ENCODE data around the gene ARGLU1.

ARGLU1 gene

DNA sequence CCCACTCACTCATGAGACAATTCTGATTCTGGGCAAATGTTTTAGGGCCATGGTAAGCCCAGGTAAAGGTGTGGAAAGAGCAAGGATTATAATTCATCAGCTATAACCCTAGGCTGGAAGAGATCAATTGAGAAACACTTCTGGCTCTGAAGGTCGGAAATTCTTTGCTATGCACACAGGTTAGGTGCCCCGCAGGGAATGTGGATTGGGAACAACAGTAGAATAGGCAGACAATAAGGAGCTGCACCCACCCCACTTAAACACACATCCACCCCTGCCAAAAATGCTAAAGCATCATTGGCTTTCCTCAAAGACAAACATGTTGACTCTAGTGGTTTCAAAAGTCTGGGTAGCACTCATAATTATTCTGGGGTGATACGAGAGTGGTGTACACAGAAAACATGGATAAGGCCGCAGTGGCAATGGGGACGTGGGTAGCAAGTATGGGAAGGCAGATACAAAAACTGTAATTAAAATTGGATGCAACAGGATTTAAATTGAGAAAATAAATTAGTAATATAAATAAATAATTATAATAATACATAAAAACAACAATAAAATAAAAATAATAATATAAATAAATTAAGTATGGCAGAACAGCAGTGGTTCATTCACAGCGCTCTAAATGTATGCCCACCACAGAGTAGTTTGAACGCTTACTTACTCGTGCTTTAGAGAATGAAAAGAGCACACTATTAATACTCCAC lies 41.0 kb downstream of the ARGLU1 start:
- TF ChIP-seq, protein P1, sequence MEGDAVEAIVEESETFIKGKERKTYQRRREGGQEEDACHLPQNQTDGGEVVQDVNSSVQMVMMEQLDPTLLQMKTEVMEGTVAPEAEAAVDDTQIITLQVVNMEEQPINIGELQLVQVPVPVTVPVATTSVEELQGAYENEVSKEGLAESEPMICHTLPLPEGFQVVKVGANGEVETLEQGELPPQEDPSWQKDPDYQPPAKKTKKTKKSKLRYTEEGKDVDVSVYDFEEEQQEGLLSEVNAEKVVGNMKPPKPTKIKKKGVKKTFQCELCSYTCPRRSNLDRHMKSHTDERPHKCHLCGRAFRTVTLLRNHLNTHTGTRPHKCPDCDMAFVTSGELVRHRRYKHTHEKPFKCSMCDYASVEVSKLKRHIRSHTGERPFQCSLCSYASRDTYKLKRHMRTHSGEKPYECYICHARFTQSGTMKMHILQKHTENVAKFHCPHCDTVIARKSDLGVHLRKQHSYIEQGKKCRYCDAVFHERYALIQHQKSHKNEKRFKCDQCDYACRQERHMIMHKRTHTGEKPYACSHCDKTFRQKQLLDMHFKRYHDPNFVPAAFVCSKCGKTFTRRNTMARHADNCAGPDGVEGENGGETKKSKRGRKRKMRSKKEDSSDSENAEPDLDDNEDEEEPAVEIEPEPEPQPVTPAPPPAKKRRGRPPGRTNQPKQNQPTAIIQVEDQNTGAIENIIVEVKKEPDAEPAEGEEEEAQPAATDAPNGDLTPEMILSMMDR (IDR thresholded peaks at IDR 0.05; ENCODE audit: low read depth, low read length, missing control alignments) = no peak
- no peak for DNase-seq (ENCODE audit: low read depth)
- H3K4me3 ChIP-seq (ENCODE audit: low read depth, low read length) = no peak overlapping the region

DNA sequence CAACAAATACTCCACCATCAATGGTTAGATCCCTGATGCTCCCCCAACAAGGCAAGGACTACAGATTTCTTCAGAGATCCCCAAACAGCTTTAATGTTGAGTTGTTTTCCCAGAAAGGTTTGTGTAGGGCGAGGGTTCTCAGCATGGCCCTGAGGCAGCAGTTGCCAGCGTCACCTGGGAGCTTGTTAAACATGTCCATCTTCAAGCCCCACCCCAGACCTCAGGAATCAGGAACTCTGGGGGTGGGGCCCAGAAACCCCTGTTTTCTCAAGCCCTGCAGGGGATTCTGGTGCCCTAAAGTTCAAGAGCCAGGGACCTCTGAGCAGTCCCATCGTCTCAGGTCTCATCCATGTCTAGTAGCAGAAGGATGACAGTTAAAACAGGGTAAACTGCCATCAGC lies 42.1 kb downstream of the ARGLU1 start:
- H3K4me3 ChIP-seq (ENCODE audit: low read depth, low read length) = no peak overlapping the region
- no peak for DNase-seq (ENCODE audit: low read depth)
- TF ChIP-seq, protein P1 (IDR thresholded peaks at IDR 0.05; ENCODE audit: low read depth, low read length, missing control alignments) = no peak

DNA sequence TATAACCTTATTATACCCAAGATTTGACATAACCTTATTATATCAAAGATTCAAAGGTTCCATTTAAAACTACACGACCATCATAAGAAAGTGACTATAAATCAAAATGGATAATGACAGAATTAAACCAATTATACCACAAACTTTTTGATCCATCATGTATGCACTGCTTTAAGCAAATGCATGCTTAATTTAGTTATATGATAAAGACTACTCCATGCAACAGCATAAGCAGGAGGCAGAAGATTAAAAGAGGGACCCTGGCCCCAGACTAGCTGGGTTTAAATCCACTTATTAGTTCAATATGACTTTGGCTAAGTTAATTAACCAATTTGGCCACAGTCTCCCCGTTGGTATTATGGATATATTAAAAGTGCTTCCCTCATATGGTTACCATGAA lies 43.8 kb downstream of the ARGLU1 start:
- DNase-seq (ENCODE audit: low read depth) = no peak
- TF ChIP-seq, protein P1 (IDR thresholded peaks at IDR 0.05; ENCODE audit: low read depth, low read length, missing control alignments) = no peak
- H3K4me3 ChIP-seq (ENCODE audit: low read depth, low read length) = no peak overlapping the region

DNA sequence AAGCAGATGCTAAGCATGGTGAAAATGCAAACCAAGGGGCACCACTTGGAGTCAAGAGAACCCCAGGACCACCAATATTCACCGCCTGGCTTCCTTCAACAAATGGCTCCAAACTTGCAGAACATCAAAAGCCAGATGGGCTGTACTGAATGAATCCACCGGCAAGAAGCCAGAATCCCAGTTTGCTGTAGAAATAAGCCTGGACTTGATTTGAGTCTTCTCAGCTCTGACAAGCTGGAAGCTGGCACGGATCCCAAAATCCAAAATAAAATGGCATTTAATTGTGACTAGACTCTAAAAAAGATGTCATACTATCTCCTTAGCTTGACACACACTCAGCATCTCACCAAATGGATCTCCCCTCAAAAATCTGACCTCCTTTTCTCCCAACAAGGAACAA lies 44.4 kb downstream of the ARGLU1 start:
- DNase-seq (ENCODE audit: low read depth) = no peak
- TF ChIP-seq, protein P1 (IDR thresholded peaks at IDR 0.05; ENCODE audit: low read depth, low read length, missing control alignments) = no peak

DNA sequence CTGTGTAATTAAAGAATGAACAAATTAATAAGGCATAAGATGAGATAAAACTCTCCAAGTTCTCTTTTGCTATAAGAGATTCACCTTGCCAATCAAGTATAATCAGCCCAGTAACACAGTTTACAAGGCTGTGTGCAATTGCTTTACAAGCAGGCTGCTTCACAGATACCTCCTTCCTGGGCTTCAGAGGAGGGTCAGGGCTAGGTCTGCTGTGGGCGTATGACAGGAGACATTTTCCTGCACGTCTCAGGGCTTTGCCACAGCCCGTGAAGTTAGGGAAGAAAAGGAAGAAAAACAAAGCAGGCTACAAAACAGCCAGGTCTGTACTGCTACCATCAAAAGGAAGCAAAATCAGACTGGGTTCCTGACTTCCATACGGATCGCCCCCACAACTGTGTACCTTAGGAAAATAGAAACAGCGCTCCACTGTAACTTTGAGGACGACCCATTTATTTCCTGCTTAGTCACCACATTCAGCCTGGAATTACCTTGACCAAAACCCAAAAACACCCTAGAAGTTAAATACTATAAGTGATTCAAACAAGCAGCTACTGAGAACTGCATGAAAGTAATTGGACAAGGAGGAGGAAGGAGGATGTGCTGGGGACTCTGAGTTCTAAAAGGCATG lies 44.9 kb downstream of the ARGLU1 start:
- H3K4me3 ChIP-seq (ENCODE audit: low read depth, low read length) = no peak overlapping the region
- TF ChIP-seq, protein P1 (IDR thresholded peaks at IDR 0.05; ENCODE audit: low read depth, low read length, missing control alignments) = no peak
- DNase-seq (ENCODE audit: low read depth) = no peak

More for the DNA sequence above, 44.4 kb downstream of the ARGLU1 start:
- H3K4me3 ChIP-seq (ENCODE audit: low read depth, low read length) = no peak overlapping the region

GRCh38 chr13:106522112-106522705 lies 45.7 kb downstream of the ARGLU1 start:
- H3K4me3 ChIP-seq (ENCODE audit: low read depth, low read length) = no peak overlapping the region
- no peak for DNase-seq (ENCODE audit: low read depth)
- TF ChIP-seq, protein P1 (IDR thresholded peaks at IDR 0.05; ENCODE audit: low read depth, low read length, missing control alignments) = no peak
